Measurements from ENCODE around the gene HAPLN2. TPM values are rescaled to one million over a fixed set of nuclear protein-coding genes. Genes with fewer than 3 reads are reported as not detected.

Gene HAPLN2
- total RNA-seq, 1 donor from 2014 or later = 0.76 TPM

GRCh38 chr1:156598125-156598524 lies 21.1 kb upstream of the HAPLN2 start:
- TF ChIP-seq, protein P1, sequence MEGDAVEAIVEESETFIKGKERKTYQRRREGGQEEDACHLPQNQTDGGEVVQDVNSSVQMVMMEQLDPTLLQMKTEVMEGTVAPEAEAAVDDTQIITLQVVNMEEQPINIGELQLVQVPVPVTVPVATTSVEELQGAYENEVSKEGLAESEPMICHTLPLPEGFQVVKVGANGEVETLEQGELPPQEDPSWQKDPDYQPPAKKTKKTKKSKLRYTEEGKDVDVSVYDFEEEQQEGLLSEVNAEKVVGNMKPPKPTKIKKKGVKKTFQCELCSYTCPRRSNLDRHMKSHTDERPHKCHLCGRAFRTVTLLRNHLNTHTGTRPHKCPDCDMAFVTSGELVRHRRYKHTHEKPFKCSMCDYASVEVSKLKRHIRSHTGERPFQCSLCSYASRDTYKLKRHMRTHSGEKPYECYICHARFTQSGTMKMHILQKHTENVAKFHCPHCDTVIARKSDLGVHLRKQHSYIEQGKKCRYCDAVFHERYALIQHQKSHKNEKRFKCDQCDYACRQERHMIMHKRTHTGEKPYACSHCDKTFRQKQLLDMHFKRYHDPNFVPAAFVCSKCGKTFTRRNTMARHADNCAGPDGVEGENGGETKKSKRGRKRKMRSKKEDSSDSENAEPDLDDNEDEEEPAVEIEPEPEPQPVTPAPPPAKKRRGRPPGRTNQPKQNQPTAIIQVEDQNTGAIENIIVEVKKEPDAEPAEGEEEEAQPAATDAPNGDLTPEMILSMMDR (IDR thresholded peaks at IDR 0.05; ENCODE audit: unreplicated experiment) = no peak
- Mint-ChIP-seq H3K27me3 (ENCODE audit: low read depth) (no peaks in the 10 kb centered on the region), H3K4me1 (peaks cover 30% of the 10 kb centered on the region), H3K27ac (no peak overlapping the region), H3K4me3 (no peak overlapping the region), H3K36me3 (peaks cover 19% of the 10 kb centered on the region), H3K9me3 (no peaks in the 10 kb centered on the region)
- DNase-seq (ENCODE audit: low spot score in 2 of 2, unreplicated experiment in 2 of 2) = no peak

DNA sequence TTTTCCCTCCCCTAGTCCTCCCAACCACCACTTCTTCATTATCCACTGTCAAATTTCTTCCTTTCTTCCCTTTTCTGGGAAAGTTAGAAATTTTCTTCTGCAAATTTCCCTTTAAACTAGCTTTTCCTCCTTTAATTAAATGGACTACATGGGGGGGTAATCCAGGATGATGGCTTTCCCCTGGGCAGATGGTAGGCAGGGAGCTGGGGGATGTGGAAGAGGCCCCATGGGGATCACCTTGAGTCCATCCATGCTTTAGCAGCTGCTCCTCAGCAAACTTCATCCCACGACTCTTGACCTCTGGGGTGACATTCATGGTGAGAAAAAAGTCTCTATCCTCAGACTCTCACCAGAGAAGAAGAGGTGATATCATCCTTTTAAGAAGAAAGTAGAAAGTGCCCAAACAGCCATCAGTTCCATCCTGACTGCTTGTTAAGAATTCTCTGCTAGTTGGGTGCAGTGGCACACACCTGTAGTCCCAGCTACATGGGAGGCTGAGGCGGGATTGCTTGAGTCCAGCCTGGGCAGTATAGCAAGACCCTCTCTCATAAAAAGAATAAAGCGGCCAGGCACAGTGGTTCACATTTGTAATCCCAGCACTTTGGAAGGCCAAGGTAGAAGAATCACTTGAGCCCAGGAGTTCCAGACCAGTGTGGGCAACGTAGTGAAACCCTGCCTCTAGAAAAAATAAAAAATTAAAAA lies 20.3 kb upstream of the HAPLN2 start:
- Mint-ChIP-seq H3K27ac (no peak overlapping the region), H3K4me3 (no peak overlapping the region), H3K27me3 (ENCODE audit: low read depth) (no peaks in the 10 kb centered on the region), H3K9me3 (no peaks in the 10 kb centered on the region), H3K4me1 (peaks cover 30% of the 10 kb centered on the region), H3K36me3 (peaks cover 19% of the 10 kb centered on the region)
- TF ChIP-seq, protein P1 (IDR thresholded peaks at IDR 0.05; ENCODE audit: unreplicated experiment) = no peak
- no peak for DNase-seq (ENCODE audit: low spot score in 2 of 2, unreplicated experiment in 2 of 2)

- Mint-ChIP-seq H3K36me3 (peaks cover 19% of the 10 kb centered on the region), H3K27ac (no peak overlapping the region), H3K27me3 (ENCODE audit: low read depth) (no peaks in the 10 kb centered on the region), H3K4me3 (peak overlapping the region; percentile 97), H3K9me3 (no peaks in the 10 kb centered on the region), H3K4me1 (peaks cover 27% of the 10 kb centered on the region)
- no peak for DNase-seq (ENCODE audit: low spot score in 2 of 2, unreplicated experiment in 2 of 2)
- TF ChIP-seq, protein P1 (IDR thresholded peaks at IDR 0.05; ENCODE audit: unreplicated experiment) = peak; percentile 36
Measured at GRCh38 chr1:156599811-156600210, 19.4 kb upstream of the HAPLN2 start.

GRCh38 chr1:156600733-156601121 lies 18.5 kb upstream of the HAPLN2 start:
- TF ChIP-seq, protein P1 (IDR thresholded peaks at IDR 0.05; ENCODE audit: unreplicated experiment) = no peak
- Mint-ChIP-seq H3K27ac (peak overlapping the region; percentile 98), H3K36me3 (peaks cover 12% of the 10 kb centered on the region), H3K4me3 (peak overlapping the region; percentile 97), H3K4me1 (peaks cover 23% of the 10 kb centered on the region), H3K27me3 (ENCODE audit: low read depth) (no peaks in the 10 kb centered on the region), H3K9me3 (no peaks in the 10 kb centered on the region)
- DNase-seq (ENCODE audit: low spot score in 2 of 2, unreplicated experiment in 2 of 2) = no peak

DNA sequence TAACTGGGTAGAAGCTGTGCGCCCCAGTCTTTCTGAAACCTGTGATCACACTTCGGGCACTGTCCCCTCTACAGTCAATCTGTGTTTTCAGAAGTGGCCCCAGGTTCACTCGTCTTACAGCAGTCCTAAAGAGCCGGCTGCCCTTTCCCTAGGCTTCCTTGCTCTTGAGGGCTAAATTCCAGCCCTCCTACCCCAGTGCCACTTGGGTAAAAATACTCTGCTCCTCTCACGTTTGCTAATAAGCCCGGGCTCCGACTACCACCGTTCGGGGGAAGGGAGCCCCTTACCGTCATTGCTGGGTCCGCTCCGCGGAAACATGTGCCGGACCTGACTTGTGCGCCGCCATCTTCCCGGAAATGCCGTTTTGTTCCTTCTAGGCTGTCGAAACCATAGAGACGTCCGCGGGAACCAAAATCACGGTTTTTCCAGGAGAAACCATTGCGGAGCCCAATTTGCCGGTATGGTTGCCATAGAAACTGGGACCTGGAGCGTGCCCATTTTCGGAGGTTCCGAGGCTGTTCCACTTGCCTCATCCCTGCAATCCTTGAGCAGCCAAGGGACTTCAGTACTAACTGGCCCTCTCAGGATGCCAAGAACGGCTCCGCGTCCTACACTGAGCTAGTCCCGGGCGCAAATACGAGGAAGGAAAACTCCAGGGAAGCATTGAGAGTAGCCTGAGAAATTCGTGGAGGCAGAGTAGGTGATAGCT lies 17.9 kb upstream of the HAPLN2 start, which contains the start of gene GPATCH4:
Gene GPATCH4, minus strand, starts transcription at position 358 of the 709 bp plus-strand sequence.
- H3K4me3 Mint-ChIP-seq = peak within 1 kb of the TSS; percentile 97
- peaks cover 23% of the 10 kb centered on the region for H3K4me1 Mint-ChIP-seq
- no peaks in the 10 kb centered on the region for H3K9me3 Mint-ChIP-seq
- peak; percentile 35 to 71 for DNase-seq (ENCODE audit: low spot score in 2 of 2, unreplicated experiment in 2 of 2)
- H3K27ac Mint-ChIP-seq = peak within 1 kb of the TSS; percentile 98
- peaks cover 11% of the 10 kb centered on the region for H3K36me3 Mint-ChIP-seq
- H3K27me3 Mint-ChIP-seq (ENCODE audit: low read depth) = no peaks in the 10 kb centered on the region
- TF ChIP-seq, protein P1 (IDR thresholded peaks at IDR 0.05; ENCODE audit: unreplicated experiment) = no peak

Data from mesothelial cell of epicardium (in vitro differentiated cells).